K562 treated with DMSO at 1 percent for 4 hours (cell line): ENCODE data around the gene CCDC28A. TPM values are rescaled to one million over a fixed set of nuclear protein-coding genes. Genes with fewer than 3 reads are reported as not detected.

Experiments
- total RNA-seq: library from RNA; unstranded; fragments of 300-600 nt; gene quantifications from 2 replicates; pipeline ENCODE4 v1.2.3, GENCODE V29; 2022; ENCODE audit not compliant: insufficient read depth

Gene CCDC28A
- 21.7 and 26.4 TPM in 2 replicates for total RNA-seq

GRCh38 chr6:138773177-138774091 is at the start of gene CCDC28A:
TSS of gene CCDC28A (plus strand) at chr6:138773769. CDS start at chr6:138776121, 2,352 bp downstream.

GRCh38 chr6:138795809-138796603 is 22.4 kb downstream of the CCDC28A start, which contains the start of gene ECT2L:
TSS of gene ECT2L (plus strand) at chr6:138796087. CDS start at chr6:138813275, 17,188 bp downstream.

Other genes starting within 250 kb of the CCDC28A start
- gene ECT2L, start 22.3 kb downstream of the CCDC28A start, total RNA-seq, result not detected in 2 replicates
- 17.3 and 26.8 TPM in 2 replicates for gene REPS1, start 214.5 kb downstream of the CCDC28A start, total RNA-seq